Common myeloid progenitor, CD34-positive (primary cell): ENCODE results near the gene SF3A1.

Source experiments
- CTCF ChIA-PET: fragments of 350-600 bp; sonication (Branson Sonifier 250); formaldehyde crosslinking; loops from one replicate; lab custom pipeline; 2021; ENCODE audit warnings: antibody characterized with exemption; lab: Charles Lee
- POLR2A ChIA-PET: fragments of 350-600 bp; sonication (Branson Sonifier 250); formaldehyde crosslinking; loops from one replicate; lab custom pipeline; 2021; ENCODE audit warnings: antibody characterized with exemption; lab: Charles Lee
- DNase-seq, 3 donors: peaks; one replicate each; pipeline versions ENCODE4 v3.0.0 to v3.0.0-alpha.2; 2013
- H3K27ac ChIP-seq, 2 experiments: 1 replicate in 1 of 2; 2 replicates in 1 of 2; pipeline ENCODE4 v1.7.0; 2013; ENCODE audit warnings: inconsistent platforms in 2 of 2, low read length in 2 of 2, mild to moderate bottlenecking in 2 of 2, low read depth in 1 of 2, moderate library complexity in 1 of 2; ENCODE audit not compliant: severe bottlenecking in 2 of 2, insufficient read depth in 1 of 2, poor library complexity in 1 of 2
- H3K27me3 ChIP-seq, 5 experiments: replicated peaks in 2 of 5; 1 replicate in 3 of 5; 2 replicates in 2 of 5; pipeline versions ENCODE4 v1.6.1 to v1.7.0; 2013; ENCODE audit warnings: low read length in 4 of 5, mild to moderate bottlenecking in 2 of 5, moderate library complexity in 2 of 5, inconsistent platforms in 1 of 5; ENCODE audit not compliant: insufficient read depth in 5 of 5, control insufficient read depth in 4 of 5
- H3K36me3 ChIP-seq, 4 experiments: 1 replicate in 2 of 4; 2 replicates in 2 of 4; pipeline versions ENCODE4 v1.6.1 to v1.7.0; 2013; ENCODE audit warnings: low read length in 3 of 4, control low read depth in 1 of 4, mild to moderate bottlenecking in 1 of 4; ENCODE audit not compliant: control insufficient read depth in 4 of 4, insufficient read depth in 4 of 4
- H3K4me1 ChIP-seq, 4 experiments: 1 replicate in 3 of 4; 2 replicates in 1 of 4; pipeline versions ENCODE4 v1.6.1 to v1.7.1; 2013; ENCODE audit warnings: low read length in 3 of 4, mild to moderate bottlenecking in 3 of 4, control low read depth in 1 of 4, inconsistent platforms in 1 of 4, moderate library complexity in 1 of 4; ENCODE audit not compliant: control insufficient read depth in 4 of 4, insufficient read depth in 4 of 4; ENCODE audit errors: control extremely low read depth in 1 of 4
- H3K4me3 ChIP-seq, 7 experiments: 1 replicate in 4 of 7; 2 replicates in 3 of 7; pipeline versions ENCODE4 v1.5.1 to v1.7.0; 2013; ENCODE audit warnings: mild to moderate bottlenecking in 7 of 7, low read length in 6 of 7, moderate library complexity in 6 of 7, inconsistent platforms in 2 of 7, low read depth in 2 of 7, control low read depth in 1 of 7; ENCODE audit not compliant: insufficient read depth in 4 of 7, control insufficient read depth in 1 of 7; ENCODE audit errors: extremely low read depth in 1 of 7
- H3K9me3 ChIP-seq, 5 experiments: 1 replicate in 4 of 5; 2 replicates in 1 of 5; pipeline versions ENCODE4 v1.6.1 to v1.7.1; 2013; ENCODE audit warnings: low read length in 4 of 5, mild to moderate bottlenecking in 2 of 5, inconsistent platforms in 1 of 5, low read depth in 1 of 5, moderate library complexity in 1 of 5; ENCODE audit not compliant: control insufficient read depth in 4 of 5, insufficient read depth in 2 of 5; ENCODE audit errors: control extremely low read depth in 1 of 5
- WGBS: methylation state at CpG from one replicate; pipeline ENCODE4 v1.1.5; 2013; ENCODE audit not compliant: insufficient coverage; 5-methylcytosine and 5-hydroxymethylcytosine counted together

Gene SF3A1

GRCh38 chr22:30301995-30302809, 54.5 kb downstream of the SF3A1 start:
- Histone ChIP-seq H3K9me3 (no peaks in the 10 kb centered on the region), H3K36me3 (peaks cover 3 to 33% (median 13%) of the 10 kb centered on the region in 4 experiments), H3K4me1 (peaks cover 32 to 69% (median 66%) of the 10 kb centered on the region in 4 experiments), H3K27me3 (no peaks in the 10 kb centered on the region), H3K4me3 (peak overlapping the region in 4 of 7 experiments; percentile 27 to 47 (median 32)), H3K27ac (no peak overlapping the region)
- ChIA-PET POLR2A (interaction anchor here (0.6 to 1.1 kb wide), 3 partner anchors 14 to 83 kb away, joined by 3 to 5 read pairs (median 4); no protein-coding TSS in a partner anchor), CTCF (interaction anchor here (0.8 to 8.0 kb wide), 11 partner anchors 12 to 194 kb away, joined by 3 to 83 read pairs (median 5); partner anchors contain the start of genes CASTOR1 and TBC1D10A)
- WGBS, result 12% methylated on average over 6 of the region's 9 CpGs
- peak; percentile 73 to 93 (median 91) for DNase-seq

GRCh38 chr22:30299322-30299721, 57.4 kb downstream of the SF3A1 start:
- WGBS, result 96% methylated on average over 13 of the region's 13 CpGs
- Histone ChIP-seq H3K4me1 (peaks cover 10 to 40% (median 37%) of the 10 kb centered on the region in 4 experiments), H3K27ac (no peak overlapping the region), H3K4me3 (no peak overlapping the region), H3K9me3 (no peaks in the 10 kb centered on the region), H3K27me3 (no peaks in the 10 kb centered on the region), H3K36me3 (peaks cover 4 to 59% (median 31%) of the 10 kb centered on the region in 4 experiments)
- CTCF ChIA-PET, result interaction anchor here (1.5 to 8.0 kb wide), 2 partner anchors 9 to 36 kb away, joined by 3 to 83 read pairs; partner anchors contain the start of gene CASTOR1
- POLR2A ChIA-PET, result no interaction called here
- DNase-seq, result no peak

- Histone ChIP-seq H3K27ac (no peak overlapping the region), H3K9me3 (no peaks in the 10 kb centered on the region), H3K4me1 (peaks cover 5 to 28% (median 25%) of the 10 kb centered on the region in 4 experiments), H3K27me3 (no peaks in the 10 kb centered on the region), H3K4me3 (no peak overlapping the region), H3K36me3 (peaks cover 4 to 69% (median 40%) of the 10 kb centered on the region in 4 experiments)
- WGBS, result over 99% methylated on average over 9 of the region's 9 CpGs
- POLR2A ChIA-PET, result no interaction called here
- DNase-seq, result no peak
- CTCF ChIA-PET, result interaction anchor here (0.6 to 8.0 kb wide), 5 partner anchors 8 to 303 kb away, joined by 3 to 83 read pairs (median 3); partner anchors contain the start of gene CASTOR1
Measured at GRCh38 chr22:30297991-30298701, 58.5 kb downstream of the SF3A1 start.

GRCh38 chr22:30297276-30297990, 59.3 kb downstream of the SF3A1 start:
- H3K4me1 ChIP-seq, result peaks cover 4 to 21% (median 18%) of the 10 kb centered on the region in 4 experiments
- POLR2A ChIA-PET, result no interaction called here

GRCh38 chr22:30296833-30297232, 59.9 kb downstream of the SF3A1 start:
- Histone ChIP-seq H3K4me1 (peaks cover 0 to 15% (median 12%) of the 10 kb centered on the region in 4 experiments), H3K36me3 (peaks cover 6 to 82% (median 51%) of the 10 kb centered on the region in 4 experiments), H3K9me3 (no peaks in the 10 kb centered on the region), H3K27me3 (no peaks in the 10 kb centered on the region), H3K4me3 (no peak overlapping the region), H3K27ac (no peak overlapping the region)
- WGBS, result 100% methylated on average over 3 of the region's 3 CpGs
- DNase-seq, result no peak
- ChIA-PET POLR2A (no interaction called here), CTCF (interaction anchor here (1.0 kb wide), 1 partner anchor 11 kb away, joined by 4 read pairs; no protein-coding TSS in a partner anchor)

More at GRCh38 chr22:30297276-30297990, 59.3 kb downstream of the SF3A1 start:
- H3K9me3 ChIP-seq, result no peaks in the 10 kb centered on the region
- DNase-seq, result no peak
- CTCF ChIA-PET, result interaction anchor here (0.6 to 8.0 kb wide), 5 partner anchors 7 to 303 kb away, joined by 3 to 83 read pairs (median 3); partner anchors contain the start of gene CASTOR1
- H3K27ac ChIP-seq, result no peak overlapping the region
- no peak overlapping the region for H3K4me3 ChIP-seq
- peaks cover 4 to 76% (median 46%) of the 10 kb centered on the region in 4 experiments for H3K36me3 ChIP-seq
- no peaks in the 10 kb centered on the region for H3K27me3 ChIP-seq
- 95% methylated on average over 8 of the region's 11 CpGs for WGBS

GRCh38 chr22:30296324-30296723, 60.4 kb downstream of the SF3A1 start:
- H3K4me3 ChIP-seq, result no peak overlapping the region

More at GRCh38 chr22:30296324-30296723, 60.4 kb downstream of the SF3A1 start:
- WGBS, result 96% methylated on average over 3 of the region's 4 CpGs
- Histone ChIP-seq H3K27me3 (no peaks in the 10 kb centered on the region), H3K4me1 (peaks cover 0 to 10% (median 7%) of the 10 kb centered on the region in 4 experiments), H3K36me3 (peaks cover 6 to 86% (median 52%) of the 10 kb centered on the region in 4 experiments), H3K27ac (no peak overlapping the region), H3K9me3 (no peaks in the 10 kb centered on the region)
- POLR2A ChIA-PET, result no interaction called here
- CTCF ChIA-PET, result interaction anchor here (0.7 to 1.0 kb wide), 4 partner anchors 9 to 63 kb away, joined by 3 to 4 read pairs (median 4); no protein-coding TSS in a partner anchor
- DNase-seq, result no peak
